ENCODE results near the gene PTGFRN. TPM values are rescaled to one million over a fixed set of nuclear protein-coding genes. Genes with fewer than 3 reads are reported as not detected.

The PTGFRN gene
- total and polyA plus RNA-seq, 2 of the 4 experiments (the other 2 are of a cell fraction), result 0.90 to 1.1 TPM

DNA sequence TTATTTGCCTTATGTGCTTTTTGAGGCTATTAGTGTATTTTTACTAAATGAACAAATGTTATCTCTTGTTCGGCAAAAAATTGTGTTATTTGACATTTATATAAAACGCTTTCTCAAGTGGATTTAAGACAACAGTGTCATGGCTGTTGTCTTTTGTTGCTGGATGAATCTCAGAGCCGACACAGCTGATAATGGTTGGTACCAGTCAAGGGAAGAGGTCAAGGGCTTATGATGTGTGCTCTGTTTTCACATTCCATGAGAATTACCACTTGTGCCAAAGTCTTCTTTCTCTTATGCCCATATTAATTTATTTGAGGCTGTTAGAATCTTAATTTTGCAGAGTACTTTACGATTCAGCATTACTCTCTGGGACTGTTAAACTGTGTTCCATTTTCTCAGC, 74.0 kb downstream of the PTGFRN start:
- Histone ChIP-seq H2AFZ (replicated peaks; ENCODE audit: low read length, poor library complexity) (no peak overlapping the region), H3K9ac (ENCODE audit: low read depth, low read length) (no peak overlapping the region), H3K4me1 (ENCODE audit: control insufficient read depth, insufficient read depth, low read length) (no peaks in the 10 kb centered on the region), H3K79me1 (ENCODE audit: low read depth in 1 of 2, low read length in 2 of 2) (no peaks in the 10 kb centered on the region), H2BK5ac (ENCODE audit: low read depth, low read length, poor library complexity, severe bottlenecking) (no peak overlapping the region), H3K4me3 (ENCODE audit: insufficient read depth, low read depth, low read length) (no peak overlapping the region), H2AK9ac (replicated peaks; ENCODE audit: low read depth, low read length, poor library complexity) (no peak overlapping the region), H4K8ac (ENCODE audit: low read depth in 2 of 2, low read length in 2 of 2) (no peak overlapping the region), H3K23ac (ENCODE audit: low read depth, low read length) (no peak overlapping the region), H2AK5ac (ENCODE audit: low read depth, low read length) (no peak overlapping the region), H3K27ac (ENCODE audit: insufficient read depth, low read length) (no peak overlapping the region), H3K9me3 (ENCODE audit: control insufficient read depth, insufficient read depth, low read length) (no peaks in the 10 kb centered on the region), H4K91ac (ENCODE audit: insufficient read depth, low read depth, low read length) (no peak overlapping the region), H3K14ac (replicated peaks; ENCODE audit: low read depth, low read length) (no peak overlapping the region), H4K20me1 (ENCODE audit: insufficient read depth, low read length) (no peaks in the 10 kb centered on the region), H3K27me3 (ENCODE audit: control insufficient read depth, insufficient read depth, low read length) (peaks cover 5% of the 10 kb centered on the region; the same call in 1 of the 2 replicates), H2BK120ac (ENCODE audit: low read depth, low read length) (no peak overlapping the region), H3K4me2 (ENCODE audit: low read depth, low read length) (no peak overlapping the region), H3K9me1 (ENCODE audit: insufficient read depth, low read length) (no peaks in the 10 kb centered on the region), H3K18ac (ENCODE audit: low read depth, low read length) (no peak overlapping the region), H3K4ac (ENCODE audit: low read depth, low read length) (no peak overlapping the region), H3K36me3 (ENCODE audit: control insufficient read depth, insufficient read depth, low read length) (no peaks in the 10 kb centered on the region), H2BK20ac (ENCODE audit: low read depth, low read length) (no peak overlapping the region), H2BK15ac (ENCODE audit: low read depth, low read length) (no peak overlapping the region), H3K56ac (ENCODE audit: extremely low read depth, insufficient read depth, low read length) (no peak overlapping the region), H4K5ac (ENCODE audit: low read depth, low read length) (no peak overlapping the region)
- no TSS peak for BruUV-seq (replicated peaks)
- intact Hi-C loops (cut with micrococcal nuclease), result no loop called here
- no CpG with 5 or more reads among the region's 4 CpGs for WGBS, 2 experiments (ENCODE audit: extremely low coverage in 2 of 2, insufficient read length in 1 of 2)
- ChIA-PET CTCF (interaction anchor here (0.6 kb wide), 1 partner anchor 301 kb away, joined by 3 read pairs; no protein-coding TSS in a partner anchor), POLR2A (ENCODE audit: unreplicated experiment) (no interaction called here)
- in situ Hi-C loops (cut with MboI; ENCODE audit: low sequenced_read_pairs), result no loop called here
- DNase-seq (no peak), ATAC-seq (ENCODE audit: low read depth) (no peak)
- dilution Hi-C loops (cut with HindIII; ENCODE audit: low sequenced_read_pairs, unreplicated experiment), result no loop called here
- TF ChIP-seq, protein P1, sequence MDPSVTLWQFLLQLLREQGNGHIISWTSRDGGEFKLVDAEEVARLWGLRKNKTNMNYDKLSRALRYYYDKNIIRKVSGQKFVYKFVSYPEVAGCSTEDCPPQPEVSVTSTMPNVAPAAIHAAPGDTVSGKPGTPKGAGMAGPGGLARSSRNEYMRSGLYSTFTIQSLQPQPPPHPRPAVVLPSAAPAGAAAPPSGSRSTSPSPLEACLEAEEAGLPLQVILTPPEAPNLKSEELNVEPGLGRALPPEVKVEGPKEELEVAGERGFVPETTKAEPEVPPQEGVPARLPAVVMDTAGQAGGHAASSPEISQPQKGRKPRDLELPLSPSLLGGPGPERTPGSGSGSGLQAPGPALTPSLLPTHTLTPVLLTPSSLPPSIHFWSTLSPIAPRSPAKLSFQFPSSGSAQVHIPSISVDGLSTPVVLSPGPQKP (IDR thresholded peaks at IDR 0.05; ENCODE audit: borderline replicate concordance, low read depth, low read length), result no peak
- TF ChIP-seq NFE2L2 (IDR thresholded peaks at IDR 0.05; ENCODE audit: low read depth, low read length) (no peak), CEBPB (IDR thresholded peaks at IDR 0.05; ENCODE audit: low read depth, low read length) (no peak), BHLHE40 (IDR thresholded peaks at IDR 0.05; ENCODE audit: low read depth, low read length) (no peak), MAFK (IDR thresholded peaks at IDR 0.05; ENCODE audit: low read depth, low read length) (no peak), MXI1 (IDR thresholded peaks at IDR 0.05; ENCODE audit: borderline replicate concordance, low read depth, low read length) (no peak), CHD1 (IDR thresholded peaks at IDR 0.05; ENCODE audit: low read depth, low read length) (no peak), RFX5 (IDR thresholded peaks at IDR 0.05; ENCODE audit: low read depth, low read length) (no peak), FOS (IDR thresholded peaks at IDR 0.05; ENCODE audit: low read depth, low read length) (no peak), SMC3 (IDR thresholded peaks at IDR 0.05; ENCODE audit: low read depth, low read length) (no peak), RCOR1 (IDR thresholded peaks at IDR 0.05; ENCODE audit: insufficient replicate concordance, low read length) (no peak), MAZ (IDR thresholded peaks at IDR 0.05; ENCODE audit: borderline replicate concordance, low read depth, low read length) (no peak), POLR2A (IDR thresholded peaks at IDR 0.05; ENCODE audit: low read depth, low read length) (no peak), RAD21 (IDR thresholded peaks at IDR 0.05; ENCODE audit: low read length) (no peak)
- TF ChIP-seq, protein P2, sequence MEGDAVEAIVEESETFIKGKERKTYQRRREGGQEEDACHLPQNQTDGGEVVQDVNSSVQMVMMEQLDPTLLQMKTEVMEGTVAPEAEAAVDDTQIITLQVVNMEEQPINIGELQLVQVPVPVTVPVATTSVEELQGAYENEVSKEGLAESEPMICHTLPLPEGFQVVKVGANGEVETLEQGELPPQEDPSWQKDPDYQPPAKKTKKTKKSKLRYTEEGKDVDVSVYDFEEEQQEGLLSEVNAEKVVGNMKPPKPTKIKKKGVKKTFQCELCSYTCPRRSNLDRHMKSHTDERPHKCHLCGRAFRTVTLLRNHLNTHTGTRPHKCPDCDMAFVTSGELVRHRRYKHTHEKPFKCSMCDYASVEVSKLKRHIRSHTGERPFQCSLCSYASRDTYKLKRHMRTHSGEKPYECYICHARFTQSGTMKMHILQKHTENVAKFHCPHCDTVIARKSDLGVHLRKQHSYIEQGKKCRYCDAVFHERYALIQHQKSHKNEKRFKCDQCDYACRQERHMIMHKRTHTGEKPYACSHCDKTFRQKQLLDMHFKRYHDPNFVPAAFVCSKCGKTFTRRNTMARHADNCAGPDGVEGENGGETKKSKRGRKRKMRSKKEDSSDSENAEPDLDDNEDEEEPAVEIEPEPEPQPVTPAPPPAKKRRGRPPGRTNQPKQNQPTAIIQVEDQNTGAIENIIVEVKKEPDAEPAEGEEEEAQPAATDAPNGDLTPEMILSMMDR (conservative IDR thresholded peaks at IDR 0.05; ENCODE audit: low read depth, low read length), result no peak
- TF ChIP-seq, protein P3, sequence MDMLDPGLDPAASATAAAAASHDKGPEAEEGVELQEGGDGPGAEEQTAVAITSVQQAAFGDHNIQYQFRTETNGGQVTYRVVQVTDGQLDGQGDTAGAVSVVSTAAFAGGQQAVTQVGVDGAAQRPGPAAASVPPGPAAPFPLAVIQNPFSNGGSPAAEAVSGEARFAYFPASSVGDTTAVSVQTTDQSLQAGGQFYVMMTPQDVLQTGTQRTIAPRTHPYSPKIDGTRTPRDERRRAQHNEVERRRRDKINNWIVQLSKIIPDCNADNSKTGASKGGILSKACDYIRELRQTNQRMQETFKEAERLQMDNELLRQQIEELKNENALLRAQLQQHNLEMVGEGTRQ (IDR thresholded peaks at IDR 0.05; ENCODE audit: low read depth, low read length), result no peak
